Mononuclear cell (primary cell): ENCODE data around the gene VAMP5. TPM values are rescaled to one million over a fixed set of nuclear protein-coding genes. Genes with fewer than 3 reads are reported as not detected.
"Not testable (repeated sequence)": the region's sequence is repeated elsewhere in the genome, so short reads cannot be mapped to it uniquely, and the experiment has no call there.

Source experiments
- H3K27me3 ChIP-seq: 2 replicates; pipeline ENCODE4 v1.6.0; 2011; ENCODE audit warnings: low read length, control low read depth; ENCODE audit not compliant: insufficient read depth
- H3K4me1 ChIP-seq: 2 replicates; pipeline ENCODE4 v1.5.1; 2011; ENCODE audit warnings: mild to moderate bottlenecking, low read length, control low read depth; ENCODE audit not compliant: insufficient read depth
- H3K4me3 ChIP-seq: 2 replicates; pipeline ENCODE4 v1.5.1; 2011; ENCODE audit warnings: mild to moderate bottlenecking, low read length, moderate library complexity
- H3K9me3 ChIP-seq: 2 replicates; pipeline ENCODE4 v1.5.1; 2011; ENCODE audit warnings: low read depth, mild to moderate bottlenecking, control low read depth, low read length
- total RNA-seq: library from RNA; depleted of rRNA; stranded (reverse); fragments of >200 nt; gene quantifications from one replicate; pipeline ENCODE4 v1.2.3, GENCODE V29; 2012

The VAMP5 gene
- total RNA-seq, 1 donor: 8.9 TPM

DNA sequence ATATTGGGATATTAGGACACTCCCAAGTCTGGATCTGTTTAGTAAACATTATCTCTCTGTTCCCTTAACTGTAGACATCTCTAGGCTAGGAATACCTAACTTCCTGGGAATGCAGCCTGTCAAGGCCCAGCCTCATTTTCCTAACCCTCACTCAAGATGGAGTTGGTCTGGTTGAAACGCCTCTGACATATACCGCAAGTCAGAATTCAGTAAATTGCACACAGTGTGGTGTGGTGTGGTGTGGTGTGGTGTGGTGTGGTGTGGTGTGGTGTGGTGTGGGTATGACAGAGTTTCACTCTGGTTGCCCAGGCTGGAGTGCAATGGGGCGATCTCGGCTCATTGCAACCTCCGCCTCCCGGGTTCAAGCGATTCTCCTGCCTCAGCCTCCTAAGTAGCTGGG, 30.5 kb downstream of the VAMP5 start:
- not testable (repeated sequence) for H3K4me3 ChIP-seq, H3K27me3 ChIP-seq, H3K9me3 ChIP-seq
- H3K4me1 ChIP-seq: peaks cover 55% of the 10 kb centered on the region

DNA sequence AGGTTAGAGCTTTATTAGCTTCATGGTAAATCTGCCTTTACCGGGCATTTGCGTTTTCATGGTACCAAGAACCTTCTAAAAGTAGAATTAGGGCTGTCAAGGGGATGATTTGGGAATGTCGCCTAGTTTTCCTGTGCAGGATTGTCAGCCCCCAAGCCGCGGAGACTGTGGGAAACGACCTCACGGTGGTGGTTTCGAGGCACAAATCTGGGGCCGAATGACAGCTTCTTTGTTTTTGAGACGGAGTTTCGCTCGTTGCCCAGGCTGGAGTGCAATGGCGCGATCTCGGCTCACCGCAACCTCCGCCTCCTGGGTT, 31.1 kb downstream of the VAMP5 start:
- Histone ChIP-seq H3K9me3 (no peaks in the 10 kb centered on the region), H3K27me3 (no peaks in the 10 kb centered on the region), H3K4me3 (no peak overlapping the region), H3K4me1 (peaks cover 51% of the 10 kb centered on the region)

DNA sequence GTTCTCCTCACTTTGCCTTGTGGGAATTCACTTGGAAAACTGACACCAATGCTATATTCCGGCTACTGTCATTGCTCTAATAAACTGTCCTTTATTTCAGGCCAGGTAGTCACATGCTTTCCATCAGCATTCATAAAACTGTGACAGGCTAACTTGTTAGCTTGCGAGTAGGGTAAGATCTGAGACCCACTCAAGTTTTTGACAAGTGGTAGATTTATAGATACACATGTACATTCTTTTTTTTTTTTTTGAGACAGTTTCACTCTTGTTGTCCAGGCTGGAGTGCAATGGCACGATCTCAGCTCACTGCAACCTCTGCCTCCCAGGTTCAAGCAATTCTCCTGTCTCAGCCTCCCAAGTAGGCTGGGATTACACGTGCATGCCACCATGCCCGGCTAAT, 33.5 kb downstream of the VAMP5 start:
- not testable (repeated sequence) for H3K4me3 ChIP-seq, H3K27me3 ChIP-seq, H3K9me3 ChIP-seq
- peaks cover 30% of the 10 kb centered on the region for H3K4me1 ChIP-seq

DNA sequence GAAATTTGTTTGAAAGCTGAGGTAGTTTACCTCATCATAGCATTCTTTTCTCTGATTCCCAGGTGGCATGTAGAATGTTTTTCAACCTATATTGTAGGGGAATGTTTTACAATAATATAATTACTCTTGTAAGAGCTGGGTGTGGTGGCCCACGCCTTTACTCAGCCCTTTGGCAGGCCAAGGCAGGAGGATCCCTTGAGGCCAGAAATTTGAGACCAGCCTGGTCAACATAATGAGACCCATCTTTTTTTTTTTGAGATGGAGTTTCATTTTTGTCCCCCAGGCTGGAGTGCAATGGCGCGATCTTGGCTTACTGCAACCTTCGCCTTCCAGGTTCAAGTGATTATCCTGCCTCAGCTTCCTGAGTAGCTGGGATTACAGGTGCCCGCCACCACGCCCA, 35.4 kb downstream of the VAMP5 start:
- Histone ChIP-seq H3K4me1 (peaks cover 28% of the 10 kb centered on the region), H3K4me3 (no peak overlapping the region), H3K9me3 (no peaks in the 10 kb centered on the region), H3K27me3 (no peaks in the 10 kb centered on the region)

DNA sequence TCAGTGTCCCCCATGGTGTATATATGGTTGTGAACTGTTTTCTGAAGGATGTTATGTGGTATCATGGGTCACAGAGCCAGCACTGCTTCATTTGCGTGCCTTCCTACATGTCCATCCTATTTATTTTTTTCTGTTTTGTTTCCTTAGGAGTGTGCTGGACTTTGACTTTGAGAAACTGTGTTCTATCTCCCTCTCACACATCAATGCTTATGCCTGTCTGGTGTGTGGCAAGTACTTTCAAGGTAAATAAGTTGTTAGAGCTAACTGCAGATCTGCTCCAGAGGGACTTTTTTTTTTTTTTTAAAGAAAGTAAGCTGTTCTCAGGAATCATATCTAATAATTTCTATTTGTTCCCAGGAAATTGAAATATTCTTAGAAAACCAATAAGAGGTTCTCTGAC, 37.1 kb downstream of the VAMP5 start:
- Histone ChIP-seq H3K4me3 (no peak overlapping the region), H3K4me1 (peaks cover 23% of the 10 kb centered on the region), H3K27me3 (no peaks in the 10 kb centered on the region), H3K9me3 (no peaks in the 10 kb centered on the region)

DNA sequence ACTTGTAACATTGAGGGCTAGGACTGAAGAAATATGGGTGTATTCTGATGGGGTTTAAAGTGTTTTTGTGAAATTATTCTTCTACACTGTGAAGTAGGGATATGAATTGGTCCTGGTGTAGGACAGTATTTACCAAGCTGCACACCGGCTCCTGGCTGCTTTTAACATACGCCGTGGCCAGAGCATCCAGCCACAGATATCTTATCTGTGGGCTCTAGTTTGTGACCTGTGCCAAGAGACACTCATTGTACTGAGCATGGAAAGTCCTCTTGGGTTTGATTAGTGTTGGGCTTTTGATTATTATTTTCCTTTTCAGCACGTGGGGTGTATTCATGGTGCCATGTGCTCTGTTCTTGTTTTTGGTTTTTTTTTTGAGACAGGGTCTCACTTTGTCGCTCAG, 39.8 kb downstream of the VAMP5 start:
- H3K4me1 ChIP-seq: peaks cover under 1% of the 10 kb centered on the region
- no peak overlapping the region for H3K4me3 ChIP-seq
- no peaks in the 10 kb centered on the region for H3K9me3 ChIP-seq
- no peaks in the 10 kb centered on the region for H3K27me3 ChIP-seq

DNA sequence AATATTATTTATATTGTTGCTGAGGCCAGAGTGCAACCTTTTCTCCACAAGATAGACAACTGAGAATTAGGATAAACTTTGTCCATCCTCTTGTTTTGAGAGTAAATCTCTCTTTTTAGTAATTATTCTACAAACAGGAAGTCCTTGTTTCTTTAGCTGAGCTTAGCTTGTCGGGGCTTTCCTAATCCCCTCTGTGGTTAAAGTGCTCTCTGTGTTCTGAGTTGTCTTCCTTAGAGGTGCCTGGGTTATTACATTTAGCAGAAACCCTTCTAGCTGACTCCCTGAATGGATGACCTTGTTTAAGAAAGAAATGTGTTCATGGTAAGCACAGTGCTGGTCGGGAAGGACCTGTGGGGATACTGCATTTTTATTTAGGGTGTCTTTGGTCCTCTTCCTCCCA, 44.4 kb downstream of the VAMP5 start:
- H3K4me3 ChIP-seq: no peak overlapping the region
- H3K27me3 ChIP-seq: no peaks in the 10 kb centered on the region
- no peaks in the 10 kb centered on the region for H3K9me3 ChIP-seq

DNA sequence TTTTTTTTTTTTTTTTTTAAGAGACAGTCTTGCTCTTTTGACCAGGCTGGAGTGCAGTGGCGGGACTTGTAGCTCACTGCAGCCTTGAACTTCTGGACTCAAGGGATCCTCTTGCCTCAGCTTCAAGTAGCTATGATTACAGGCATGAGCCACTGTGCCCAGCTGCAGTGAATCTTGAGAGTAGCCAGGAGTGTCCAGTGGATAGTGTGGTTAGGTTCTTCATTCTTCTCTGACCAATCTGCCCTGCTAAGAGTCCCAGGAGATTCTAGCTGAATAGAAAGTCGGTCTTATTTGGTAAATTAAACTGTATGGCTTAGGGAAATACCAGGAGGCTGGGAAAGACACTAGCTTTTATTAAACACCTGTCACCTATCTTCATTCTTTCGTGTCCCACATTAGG, 47.1 kb downstream of the VAMP5 start:
- no peaks in the 10 kb centered on the region for H3K27me3 ChIP-seq
- H3K4me1 ChIP-seq: no peaks in the 10 kb centered on the region
- no peak overlapping the region for H3K4me3 ChIP-seq
- no peaks in the 10 kb centered on the region for H3K9me3 ChIP-seq

More for the DNA sequence above, 44.4 kb downstream of the VAMP5 start:
- no peaks in the 10 kb centered on the region for H3K4me1 ChIP-seq

DNA sequence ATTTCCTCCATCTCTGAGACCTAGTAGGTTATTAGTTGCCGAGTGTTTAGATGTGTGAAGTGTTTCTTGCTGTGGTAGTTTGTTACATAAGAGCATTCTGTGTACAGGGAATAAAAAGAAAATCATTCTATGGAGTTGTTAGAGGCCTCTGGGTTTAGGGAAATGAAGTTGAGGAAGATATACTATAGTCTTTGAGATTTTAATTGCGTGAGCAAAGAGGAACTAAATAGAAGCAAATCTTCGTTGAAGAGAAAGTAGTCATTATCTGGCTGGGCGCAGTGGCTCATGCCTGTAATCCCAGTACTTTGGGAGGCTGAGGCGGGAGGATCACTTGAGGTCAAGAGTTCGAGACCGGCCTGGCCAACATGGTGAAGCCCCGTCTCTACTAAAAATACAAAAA, 50.8 kb downstream of the VAMP5 start:
- no peaks in the 10 kb centered on the region for H3K27me3 ChIP-seq
- no peak overlapping the region for H3K4me3 ChIP-seq
- H3K9me3 ChIP-seq: no peaks in the 10 kb centered on the region
- no peaks in the 10 kb centered on the region for H3K4me1 ChIP-seq

DNA sequence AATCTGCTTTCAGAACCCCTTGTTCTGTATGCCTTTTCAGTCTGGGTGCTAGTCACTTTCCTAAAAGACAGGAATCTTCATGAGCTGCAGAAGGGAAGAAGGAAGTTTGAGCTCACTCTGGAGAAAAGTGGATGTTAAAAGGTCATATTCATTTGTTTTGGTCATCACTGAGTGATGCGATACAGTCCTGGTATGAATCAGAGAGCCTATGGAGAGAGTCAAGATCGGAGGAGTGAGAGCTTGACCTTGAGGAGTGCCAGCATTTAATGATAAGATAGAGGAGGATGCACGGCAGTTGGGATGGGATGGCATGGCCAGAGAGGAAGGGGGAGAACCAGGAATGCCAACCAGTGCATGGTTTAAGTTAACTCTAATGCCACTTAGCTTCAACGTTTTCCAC, 51.4 kb downstream of the VAMP5 start:
- Histone ChIP-seq H3K4me3 (no peak overlapping the region), H3K9me3 (no peaks in the 10 kb centered on the region), H3K27me3 (no peaks in the 10 kb centered on the region), H3K4me1 (no peaks in the 10 kb centered on the region)

DNA sequence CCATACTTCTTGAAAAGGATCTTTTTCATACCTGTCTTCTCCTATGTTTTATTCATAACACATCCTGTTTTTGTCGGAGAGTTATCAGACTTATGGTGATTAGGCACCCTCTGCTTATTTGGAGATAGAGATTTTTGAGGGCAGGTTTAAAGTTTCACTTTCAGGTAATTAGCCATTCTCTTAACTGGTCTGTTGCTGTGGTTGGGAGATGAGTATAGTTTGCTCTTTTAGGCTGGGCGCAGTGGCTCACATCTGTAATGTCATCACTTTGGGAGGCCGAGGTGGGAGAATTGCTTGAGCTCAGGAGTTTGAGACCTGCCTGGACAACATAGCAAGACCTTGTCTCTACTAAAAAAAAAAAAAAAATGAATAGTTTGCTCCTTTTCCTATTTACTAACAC, 58.5 kb downstream of the VAMP5 start:
- no peaks in the 10 kb centered on the region for H3K9me3 ChIP-seq
- H3K4me3 ChIP-seq: no peak overlapping the region
- H3K27me3 ChIP-seq: no peaks in the 10 kb centered on the region
- H3K4me1 ChIP-seq: peaks cover under 1% of the 10 kb centered on the region

Other genes with a start within 250 kb of the VAMP5 start
- 6.9 TPM for gene RETSAT, start 229.9 kb upstream of the VAMP5 start, total RNA-seq
- 12.8 TPM for gene ELMOD3, start 229.7 kb upstream of the VAMP5 start, total RNA-seq
- gene CAPG, start 174.1 kb upstream of the VAMP5 start, total RNA-seq: 107 TPM
- gene SH2D6, start 165.7 kb upstream of the VAMP5 start, total RNA-seq: 0.42 TPM
- gene MAT2A, start 45.3 kb upstream of the VAMP5 start, total RNA-seq: 67.0 TPM
- gene GGCX, start 22.9 kb upstream of the VAMP5 start, total RNA-seq: 11.0 TPM
- 27.6 TPM for gene VAMP8, start 6.8 kb upstream of the VAMP5 start, total RNA-seq
- 55.9 TPM for gene RNF181, start 11.3 kb downstream of the VAMP5 start, total RNA-seq
- gene TMEM150A, start 18.3 kb downstream of the VAMP5 start, total RNA-seq: 3.1 TPM
- gene C2orf68, start 27.6 kb downstream of the VAMP5 start, total RNA-seq: 24.0 TPM
- 58.7 TPM for gene USP39, start 31.8 kb downstream of the VAMP5 start, total RNA-seq
- gene SFTPB, start 83.8 kb downstream of the VAMP5 start, total RNA-seq: not detected
- gene GNLY, start 109.9 kb downstream of the VAMP5 start, total RNA-seq: 181 TPM
- gene ATOH8, start 169.6 kb downstream of the VAMP5 start, total RNA-seq: 1.3 TPM